DND-41 (cell line): ENCODE measurements around the gene COA7.

Experiments
- EZH2 ChIP-seq: IDR thresholded peaks from 3 replicates; pipeline ENCODE4 v1.6.1; 2012; ENCODE audit warnings: borderline replicate concordance, low read depth, mild to moderate bottlenecking, moderate library complexity, low read length, inconsistent platforms; ENCODE audit not compliant: severe bottlenecking
- TF ChIP-seq, protein P1 (sequence below): IDR thresholded peaks from 2 replicates; pipeline ENCODE4 v1.5.1; 2012; ENCODE audit warnings: borderline replicate concordance, low read length, moderate library complexity, mild to moderate bottlenecking; ENCODE audit not compliant: poor library complexity, severe bottlenecking; ENCODE audit errors: extremely low read depth

GRCh38 chr1:52684545-52684944 lies 13.6 kb downstream of the COA7 start:
- TF ChIP-seq EZH2: no peak
- TF ChIP-seq, protein P1, sequence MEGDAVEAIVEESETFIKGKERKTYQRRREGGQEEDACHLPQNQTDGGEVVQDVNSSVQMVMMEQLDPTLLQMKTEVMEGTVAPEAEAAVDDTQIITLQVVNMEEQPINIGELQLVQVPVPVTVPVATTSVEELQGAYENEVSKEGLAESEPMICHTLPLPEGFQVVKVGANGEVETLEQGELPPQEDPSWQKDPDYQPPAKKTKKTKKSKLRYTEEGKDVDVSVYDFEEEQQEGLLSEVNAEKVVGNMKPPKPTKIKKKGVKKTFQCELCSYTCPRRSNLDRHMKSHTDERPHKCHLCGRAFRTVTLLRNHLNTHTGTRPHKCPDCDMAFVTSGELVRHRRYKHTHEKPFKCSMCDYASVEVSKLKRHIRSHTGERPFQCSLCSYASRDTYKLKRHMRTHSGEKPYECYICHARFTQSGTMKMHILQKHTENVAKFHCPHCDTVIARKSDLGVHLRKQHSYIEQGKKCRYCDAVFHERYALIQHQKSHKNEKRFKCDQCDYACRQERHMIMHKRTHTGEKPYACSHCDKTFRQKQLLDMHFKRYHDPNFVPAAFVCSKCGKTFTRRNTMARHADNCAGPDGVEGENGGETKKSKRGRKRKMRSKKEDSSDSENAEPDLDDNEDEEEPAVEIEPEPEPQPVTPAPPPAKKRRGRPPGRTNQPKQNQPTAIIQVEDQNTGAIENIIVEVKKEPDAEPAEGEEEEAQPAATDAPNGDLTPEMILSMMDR: no peak
